IMR-90 (cell line): ENCODE data around the gene CA12. TPM values are rescaled to one million over a fixed set of nuclear protein-coding genes. Genes with fewer than 3 reads are reported as not detected.

Experiments
- ATAC-seq: fragments of 200-7000 bp; cut with Tn5 transposase; 2 replicates; pipeline ENCODE4 v1.9.1; 2020; ENCODE audit warnings: low read depth, mild to moderate bottlenecking, moderate library complexity
- BruUV-seq: library from RNA; stranded (reverse); fragments of 400-500 nt; replicated peaks from 2 replicates; lab custom pipeline; 2021; lab: Mats Ljungman, UMichigan
- CTCF ChIA-PET: fragments of 300-600 bp; formaldehyde crosslinking; extraction: SDS; loops from one replicate; lab custom pipeline; 2021; ENCODE audit warnings: antibody characterized with exemption; lab: Yijun Ruan, JAX
- POLR2A ChIA-PET: fragments of 300-600 bp; sonication (Branson Sonifier 250); formaldehyde crosslinking; loops from one replicate; lab custom pipeline; 2022; ENCODE audit warnings: antibody characterized with exemption; ENCODE audit not compliant: unreplicated experiment; lab: Charles Lee
- DNase-seq: peaks from one replicate; pipeline ENCODE4 v3.0.0; 2013
- H2AFZ ChIP-seq: replicated peaks from 2 replicates; pipeline ENCODE3; 2013; ENCODE audit warnings: low read length, mild to moderate bottlenecking; ENCODE audit not compliant: poor library complexity
- H2AK5ac ChIP-seq: 2 replicates; pipeline ENCODE4 v1.6.1; 2013; ENCODE audit warnings: low read depth, low read length, inconsistent platforms
- H2AK9ac ChIP-seq: replicated peaks from 2 replicates; pipeline ENCODE3; 2013; ENCODE audit warnings: mild to moderate bottlenecking, low read depth, low read length, moderate library complexity; ENCODE audit not compliant: poor library complexity
- H2BK120ac ChIP-seq: 2 replicates; pipeline ENCODE4 v1.6.1; 2013; ENCODE audit warnings: low read depth, low read length, inconsistent platforms
- H2BK15ac ChIP-seq: 3 replicates; pipeline ENCODE4 v1.6.1; 2013; ENCODE audit warnings: low read depth, low read length, inconsistent platforms
- H2BK20ac ChIP-seq: 2 replicates; pipeline ENCODE4 v1.6.1; 2013; ENCODE audit warnings: low read depth, mild to moderate bottlenecking, inconsistent platforms, low read length, moderate library complexity
- H2BK5ac ChIP-seq: 2 replicates; pipeline ENCODE4 v1.6.1; 2013; ENCODE audit warnings: mild to moderate bottlenecking, low read depth, low read length, inconsistent platforms; ENCODE audit not compliant: poor library complexity, severe bottlenecking
- H3K14ac ChIP-seq: replicated peaks from 2 replicates; pipeline ENCODE4 v1.6.1; 2013; ENCODE audit warnings: low read depth, low read length, inconsistent platforms
- H3K18ac ChIP-seq: 2 replicates; pipeline ENCODE4 v1.6.1; 2013; ENCODE audit warnings: low read depth, low read length, control low read depth
- H3K23ac ChIP-seq: 2 replicates; pipeline ENCODE4 v1.6.1; 2013; ENCODE audit warnings: low read depth, low read length, inconsistent platforms
- H3K27ac ChIP-seq: 2 replicates; pipeline ENCODE4 v1.5.1; 2013; ENCODE audit warnings: mild to moderate bottlenecking, control low read depth, low read length; ENCODE audit not compliant: insufficient read depth
- H3K27me3 ChIP-seq: 2 replicates; pipeline ENCODE4 v1.6.1; 2013; ENCODE audit warnings: low read length; ENCODE audit not compliant: control insufficient read depth, insufficient read depth
- H3K36me3 ChIP-seq: 2 replicates; pipeline ENCODE4 v1.6.1; 2013; ENCODE audit warnings: low read length, mixed read lengths; ENCODE audit not compliant: control insufficient read depth, insufficient read depth
- H3K4ac ChIP-seq: 2 replicates; pipeline ENCODE4 v1.6.1; 2013; ENCODE audit warnings: low read depth, low read length, inconsistent platforms
- H3K4me1 ChIP-seq: 2 replicates; pipeline ENCODE4 v1.6.1; 2013; ENCODE audit warnings: low read length, mixed read lengths; ENCODE audit not compliant: control insufficient read depth, insufficient read depth
- H3K4me2 ChIP-seq: 2 replicates; pipeline ENCODE4 v1.6.1; 2013; ENCODE audit warnings: low read depth, mild to moderate bottlenecking, control low read depth, low read length, moderate library complexity
- H3K4me3 ChIP-seq: 2 replicates; pipeline ENCODE4 v1.5.1; 2013; ENCODE audit warnings: low read depth, mild to moderate bottlenecking, control low read depth, low read length, moderate library complexity; ENCODE audit not compliant: insufficient read depth
- H3K56ac ChIP-seq: 2 replicates; pipeline ENCODE4 v1.6.1; 2013; ENCODE audit warnings: low read length, inconsistent platforms; ENCODE audit not compliant: insufficient read depth; ENCODE audit errors: extremely low read depth
- H3K79me1 ChIP-seq, 2 experiments: 2 replicates each; pipeline ENCODE4 v1.6.1; 2013; ENCODE audit warnings: low read length in 2 of 2, inconsistent platforms in 1 of 2, low read depth in 1 of 2
- H3K9ac ChIP-seq: 2 replicates; pipeline ENCODE4 v1.6.1; 2013; ENCODE audit warnings: low read depth, low read length, control low read depth
- H3K9me1 ChIP-seq: 2 replicates; pipeline ENCODE4 v1.6.1; 2013; ENCODE audit warnings: low read length, inconsistent platforms; ENCODE audit not compliant: insufficient read depth
- H3K9me3 ChIP-seq: 2 replicates; pipeline ENCODE4 v1.6.1; 2013; ENCODE audit warnings: low read length; ENCODE audit not compliant: control insufficient read depth, insufficient read depth
- H4K20me1 ChIP-seq: 2 replicates; pipeline ENCODE4 v1.6.1; 2013; ENCODE audit warnings: low read length, inconsistent platforms; ENCODE audit not compliant: insufficient read depth
- H4K5ac ChIP-seq: 2 replicates; pipeline ENCODE4 v1.6.1; 2013; ENCODE audit warnings: mild to moderate bottlenecking, low read depth, low read length, control low read depth
- H4K8ac ChIP-seq, 2 experiments: 2 replicates each; pipeline ENCODE4 v1.6.1; 2013; ENCODE audit warnings: low read depth in 2 of 2, low read length in 2 of 2, control low read depth in 1 of 2, inconsistent platforms in 1 of 2
- H4K91ac ChIP-seq: 2 replicates; pipeline ENCODE4 v1.6.1; 2013; ENCODE audit warnings: low read depth, low read length, inconsistent platforms; ENCODE audit not compliant: insufficient read depth
- BHLHE40 ChIP-seq: fragments of 150-350 bp; IDR thresholded peaks from 2 replicates; pipeline ENCODE4 v1.6.1; 2016; ENCODE audit warnings: mild to moderate bottlenecking, low read depth, low read length
- CEBPB ChIP-seq: IDR thresholded peaks from 2 replicates; pipeline ENCODE4 v1.6.1; 2012; ENCODE audit warnings: low read depth, low read length, improper control_type of control experiment
- CHD1 ChIP-seq: IDR thresholded peaks from 2 replicates; pipeline ENCODE4 v1.6.1; 2012; ENCODE audit warnings: low read depth, low read length, improper control_type of control experiment
- CTCF ChIP-seq: conservative IDR thresholded peaks from 2 replicates; pipeline ENCODE4 v1.5.1; 2012; ENCODE audit warnings: mild to moderate bottlenecking, low read depth, low read length, improper control_type of control experiment
- ELK1 ChIP-seq: fragments of 150-350 bp; IDR thresholded peaks from 2 replicates; pipeline ENCODE4 v1.6.1; 2016; ENCODE audit warnings: low read depth, mild to moderate bottlenecking, low read length, moderate library complexity, borderline replicate concordance
- FOS ChIP-seq: fragments of 150-350 bp; IDR thresholded peaks from 2 replicates; pipeline ENCODE4 v1.6.1; 2016; ENCODE audit warnings: low read depth, low read length
- MAFK ChIP-seq: IDR thresholded peaks from 2 replicates; pipeline ENCODE4 v1.6.1; 2012; ENCODE audit warnings: low read depth, low read length, improper control_type of control experiment
- MAZ ChIP-seq: IDR thresholded peaks from 2 replicates; pipeline ENCODE4 v1.6.1; 2012; ENCODE audit warnings: low read depth, mild to moderate bottlenecking, low read length, improper control_type of control experiment, moderate library complexity, borderline replicate concordance
- MXI1 ChIP-seq: IDR thresholded peaks from 2 replicates; pipeline ENCODE4 v1.6.1; 2012; ENCODE audit warnings: low read depth, mild to moderate bottlenecking, low read length, moderate library complexity, borderline replicate concordance
- NFE2L2 ChIP-seq: fragments of 150-350 bp; IDR thresholded peaks from 2 replicates; pipeline ENCODE4 v1.6.1; 2016; ENCODE audit warnings: low read depth, mild to moderate bottlenecking, low read length
- POLR2A ChIP-seq: IDR thresholded peaks from 2 replicates; pipeline ENCODE4 v1.6.1; 2012; ENCODE audit warnings: mild to moderate bottlenecking, low read depth, low read length
- RAD21 ChIP-seq: IDR thresholded peaks from 2 replicates; pipeline ENCODE4 v1.6.1; 2012; ENCODE audit warnings: low read length, improper control_type of control experiment
- RCOR1 ChIP-seq: IDR thresholded peaks from 2 replicates; pipeline ENCODE4 v1.6.1; 2012; ENCODE audit warnings: mild to moderate bottlenecking, low read length, improper control_type of control experiment; ENCODE audit not compliant: insufficient replicate concordance
- RFX5 ChIP-seq: IDR thresholded peaks from 2 replicates; pipeline ENCODE4 v1.8.0; 2012; ENCODE audit warnings: low read depth, mild to moderate bottlenecking, low read length, moderate library complexity
- SMC3 ChIP-seq: fragments of 150-350 bp; IDR thresholded peaks from 2 replicates; pipeline ENCODE4 v1.6.1; 2016; ENCODE audit warnings: low read depth, mild to moderate bottlenecking, antibody characterized with exemption, low read length, moderate library complexity
- USF2 ChIP-seq: fragments of 150-350 bp; IDR thresholded peaks from 2 replicates; pipeline ENCODE4 v1.6.1; 2017; ENCODE audit warnings: mild to moderate bottlenecking, antibody characterized with exemption, low read length, low read depth
- WGBS, 2 experiments: methylation state at CpG; one replicate each; pipeline versions ENCODE4 v1.1.5 to v1.1.7; 2013; ENCODE audit warnings: missing lambda C conversion rate in 2 of 2; ENCODE audit not compliant: insufficient read length in 1 of 2; ENCODE audit errors: extremely low coverage in 2 of 2; 5-methylcytosine and 5-hydroxymethylcytosine counted together
- dilution Hi-C: fragments of 300-500 bp; cut with HindIII; formaldehyde crosslinking; loops from one replicate; pipeline ENCODE4 v1.14.3; 2018; ENCODE audit warnings: low sequenced_read_pairs; ENCODE audit not compliant: unreplicated experiment
- in situ Hi-C: fragments of 300-500 bp; cut with MboI; formaldehyde crosslinking; loops from 3 replicates; pipeline ENCODE4 v1.14.3; 2019; ENCODE audit warnings: low sequenced_read_pairs, inconsistent platforms, mixed read lengths
- intact Hi-C: fragments of 100-400 bp; cut with micrococcal nuclease; formaldehyde crosslinking; loops from 2 replicates; pipeline ENCODE4 v1.10.0; 2022
- polyA plus RNA-seq, 3 experiments: library from polyadenylated mRNA; depleted of rRNA; stranded (reverse); fragments of >200 nt; gene quantifications; 2 replicates each; pipeline ENCODE4 v1.2.3, GENCODE V29; 2012; ENCODE audit warnings: low replicate concordance in 1 of 3
- total RNA-seq: library from RNA; depleted of rRNA; stranded (reverse); fragments of >200 nt; gene quantifications from 2 replicates; pipeline ENCODE4 v1.2.3, GENCODE V29; 2012

Gene CA12
- total and polyA plus RNA-seq, 2 of the 4 experiments (the other 2 are of a cell fraction) = 33.7 to 52.6 TPM

DNA sequence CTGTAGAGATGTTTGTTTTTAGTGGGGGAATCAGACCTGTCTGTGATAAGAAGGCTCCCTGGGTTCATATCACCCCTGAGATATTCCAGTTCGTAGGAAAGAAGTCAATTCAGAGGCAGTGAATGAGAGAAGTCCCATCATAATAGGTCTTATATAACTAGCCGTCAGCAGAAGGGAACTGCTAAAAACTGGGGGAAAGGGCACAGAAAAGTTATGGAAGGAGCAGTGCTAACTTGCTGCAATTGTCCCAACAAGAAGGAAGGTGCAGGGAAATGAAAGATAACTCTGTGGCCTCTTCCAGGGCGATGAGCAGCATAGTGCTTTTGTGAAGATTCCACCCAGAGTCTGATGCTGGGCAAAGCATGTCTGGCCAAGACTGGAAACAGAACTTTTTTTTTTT, 9.0 kb upstream of the CA12 start:
- ATAC-seq = no peak

More for the DNA sequence above, 9.0 kb upstream of the CA12 start:
- Histone ChIP-seq H2BK5ac (no peak overlapping the region), H3K27ac (no peak overlapping the region), H3K27me3 (peaks cover 4% of the 10 kb centered on the region; the same call in 1 of the 2 replicates), H3K4me3 (no peak overlapping the region), H4K20me1 (no peaks in the 10 kb centered on the region), H2BK120ac (no peak overlapping the region), H2AK9ac (no peak overlapping the region), H3K9ac (no peak overlapping the region), H3K9me3 (0 out of 2 replicates have a peak, but pooled peaks cover 2% of the 10 kb centered on the region), H3K4me2 (no peak overlapping the region), H4K5ac (no peak overlapping the region), H3K79me1 (no peaks in the 10 kb centered on the region), H3K14ac (no peak overlapping the region), H2BK20ac (no peak overlapping the region), H3K36me3 (no peaks in the 10 kb centered on the region), H3K18ac (no peak overlapping the region), H3K4ac (no peak overlapping the region), H2AFZ (no peak overlapping the region), H3K56ac (no peak overlapping the region), H4K8ac (no peak overlapping the region), H2BK15ac (no peak overlapping the region), H3K23ac (no peak overlapping the region), H3K4me1 (no peaks in the 10 kb centered on the region), H4K91ac (no peak overlapping the region), H2AK5ac (no peak overlapping the region), H3K9me1 (0 out of 2 replicates have a peak, but pooled peaks cover 5% of the 10 kb centered on the region)
- WGBS, 2 experiments = 67% methylated on average over 1 of the region's 3 CpGs; no CpG with 5 or more reads in 1 of the 2 experiments
- intact Hi-C loops (no loop called here), in situ Hi-C loops (no loop called here), dilution Hi-C loops (no loop called here)
- ChIA-PET CTCF (no interaction called here), POLR2A (no interaction called here)
- no TSS peak for BruUV-seq
- DNase-seq = no peak
- TF ChIP-seq SMC3 (no peak), USF2 (no peak), NFE2L2 (no peak), CTCF (no peak), CEBPB (no peak), RCOR1 (no peak), RFX5 (no peak), MAZ (no peak), FOS (no peak), CHD1 (no peak), MAFK (no peak), ELK1 (no peak), MXI1 (no peak), POLR2A (no peak), RAD21 (no peak), BHLHE40 (no peak)
